ENCODE results near the gene SPRR2B.
"Not testable (repeated sequence)": the region's sequence is repeated elsewhere in the genome, so short reads cannot be mapped to it uniquely, and the experiment has no call there.

Gene SPRR2B

GRCh38 chr1:153032677-153033308 is 38.6 kb downstream of the SPRR2B start:
- no peak for DNase-seq

GRCh38 chr1:153032073-153032472 is 39.3 kb downstream of the SPRR2B start:
- no peak for DNase-seq

- no peak for DNase-seq
These were observed 40.5 kb downstream of the SPRR2B start, which contains the start of gene SPRR1B for GRCh38 chr1:153030895-153031294. SPRR1B (plus strand) TSS chr1:153031203; CDS start chr1:153032346, 1,143 bp downstream.

GRCh38 chr1:153028766-153029165 is 42.6 kb downstream of the SPRR2B start:
- no peak for DNase-seq

- no peak for DNase-seq
These were observed 45.6 kb downstream of the SPRR2B start for GRCh38 chr1:153025797-153026196.

- no peak for DNase-seq
These were observed 47.0 kb downstream of the SPRR2B start for GRCh38 chr1:153024413-153024812.

- DNase-seq, result no peak
These were observed 48.3 kb downstream of the SPRR2B start for GRCh38 chr1:153023109-153023508.

- DNase-seq, result not testable (repeated sequence)
These were observed 49.1 kb downstream of the SPRR2B start for GRCh38 chr1:153022340-153022739.

- DNase-seq, result not testable (repeated sequence)
These were observed 49.6 kb downstream of the SPRR2B start for GRCh38 chr1:153021829-153022228.

Data from cerebellar nuclear complex (tissue), 1 donor.